Measurements from ENCODE around the gene SNRPD2. TPM values are rescaled to one million over a fixed set of nuclear protein-coding genes. Genes with fewer than 3 reads are reported as not detected.

The SNRPD2 gene
- total RNA-seq, 2 experiments from 2014 or later, result 634 to 652 TPM

DNA sequence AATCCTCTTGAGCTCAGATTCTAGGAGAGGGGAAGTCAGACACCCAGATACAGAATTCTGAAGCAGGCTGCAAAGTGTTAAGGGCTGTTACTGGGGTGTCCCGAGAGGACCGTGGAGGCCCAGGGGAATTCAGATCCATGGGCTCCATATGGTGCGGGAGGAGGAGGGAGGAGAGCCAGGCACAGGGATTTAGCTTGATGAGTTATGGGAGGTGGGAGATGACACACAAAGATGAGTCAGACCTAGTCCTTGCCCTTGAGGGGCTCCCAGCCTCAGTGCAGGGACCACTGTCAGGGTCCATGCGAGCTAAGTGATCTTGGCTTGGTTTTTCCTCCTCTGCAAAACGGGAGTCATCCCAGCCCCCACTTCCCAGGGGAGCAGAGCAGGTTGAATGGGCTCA, 38.1 kb downstream of the SNRPD2 start:
- ATAC-seq (no peak), DNase-seq (no peak)
- Mint-ChIP-seq H3K36me3 (ENCODE audit: low read depth) (no peaks in the 10 kb centered on the region), H3K27ac (no peak overlapping the region), H3K4me1 (ENCODE audit: low read depth) (no peaks in the 10 kb centered on the region), H3K27me3 (ENCODE audit: low read depth) (peaks cover 1% of the 10 kb centered on the region), H3K9me3 (ENCODE audit: insufficient read depth) (no peaks in the 10 kb centered on the region), H3K4me3 (no peak overlapping the region)
- ChIA-PET CTCF (no interaction called here), POLR2A (interaction anchor here (0.6 kb wide), 1 partner anchor 38 kb away, joined by 3 read pairs; the partner anchor contains the start of gene SNRPD2)

DNA sequence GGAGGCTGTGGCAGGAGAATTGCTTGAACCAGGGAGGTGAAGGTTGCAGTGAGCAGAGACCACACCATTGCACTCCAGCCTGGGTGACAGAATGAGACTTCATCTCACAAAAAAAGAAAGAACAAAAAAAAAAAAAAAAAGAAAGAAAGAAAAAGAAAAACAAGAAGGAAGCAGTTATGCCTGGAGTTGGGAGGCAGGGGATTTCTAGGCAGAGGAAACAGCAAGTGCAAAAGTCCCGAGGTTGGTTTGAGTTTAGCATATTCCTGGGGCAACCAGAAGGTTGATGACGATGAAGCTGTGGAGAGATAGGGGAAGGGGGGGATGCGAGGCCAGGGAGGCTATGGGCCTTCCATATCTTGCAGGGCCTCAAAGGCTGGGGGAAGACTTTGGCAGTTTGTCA, 41.0 kb downstream of the SNRPD2 start:
- no peaks in the 10 kb centered on the region for H3K27me3 Mint-ChIP-seq (ENCODE audit: low read depth)
- POLR2A ChIA-PET, result no interaction called here
- CTCF ChIA-PET, result no interaction called here

DNA sequence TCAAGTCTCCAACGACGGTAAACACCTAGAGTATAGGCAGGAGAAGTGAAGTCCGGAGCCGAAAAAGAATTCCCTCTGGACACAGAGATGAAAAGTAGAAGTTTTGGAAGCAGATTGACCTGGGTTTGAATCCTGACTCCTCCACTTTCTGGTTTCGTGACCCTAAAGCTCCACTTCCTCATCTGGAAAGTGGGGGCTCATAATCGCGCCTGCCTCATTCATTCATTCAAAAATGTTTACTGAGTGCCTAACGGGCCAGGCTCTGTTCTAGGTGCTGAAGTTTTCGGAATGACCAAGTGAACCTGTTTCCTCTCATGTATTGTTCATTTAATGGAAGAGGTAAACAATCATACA, 45.4 kb downstream of the SNRPD2 start:
- H3K4me3 Mint-ChIP-seq, result peak overlapping the region; percentile 76
- no peak for DNase-seq
- no peaks in the 10 kb centered on the region for H3K36me3 Mint-ChIP-seq (ENCODE audit: low read depth)
- no peak for ATAC-seq
- peaks cover 41% of the 10 kb centered on the region for H3K4me1 Mint-ChIP-seq (ENCODE audit: low read depth)
- peak overlapping the region; percentile 48 for H3K27ac Mint-ChIP-seq
- ChIA-PET CTCF (interaction anchor here (0.7 to 2.1 kb wide), 12 partner anchors 10 to 242 kb away, joined by 3 to 18 read pairs (median 6); partner anchors contain the start of genes GIPR, QPCTL and SNRPD2), POLR2A (interaction anchor here (0.8 to 0.9 kb wide), 2 partner anchors 28 to 71 kb away, joined by 3 to 4 read pairs; no protein-coding TSS in a partner anchor)
- peaks cover 2% of the 10 kb centered on the region for H3K27me3 Mint-ChIP-seq (ENCODE audit: low read depth)
- no peaks in the 10 kb centered on the region for H3K9me3 Mint-ChIP-seq (ENCODE audit: insufficient read depth)

More for the DNA sequence above, 41.0 kb downstream of the SNRPD2 start:
- Mint-ChIP-seq H3K9me3 (ENCODE audit: insufficient read depth) (no peaks in the 10 kb centered on the region), H3K27ac (no peak overlapping the region), H3K4me1 (ENCODE audit: low read depth) (peaks cover 8% of the 10 kb centered on the region), H3K36me3 (ENCODE audit: low read depth) (no peaks in the 10 kb centered on the region), H3K4me3 (no peak overlapping the region)
- ATAC-seq (no peak), DNase-seq (no peak)

DNA sequence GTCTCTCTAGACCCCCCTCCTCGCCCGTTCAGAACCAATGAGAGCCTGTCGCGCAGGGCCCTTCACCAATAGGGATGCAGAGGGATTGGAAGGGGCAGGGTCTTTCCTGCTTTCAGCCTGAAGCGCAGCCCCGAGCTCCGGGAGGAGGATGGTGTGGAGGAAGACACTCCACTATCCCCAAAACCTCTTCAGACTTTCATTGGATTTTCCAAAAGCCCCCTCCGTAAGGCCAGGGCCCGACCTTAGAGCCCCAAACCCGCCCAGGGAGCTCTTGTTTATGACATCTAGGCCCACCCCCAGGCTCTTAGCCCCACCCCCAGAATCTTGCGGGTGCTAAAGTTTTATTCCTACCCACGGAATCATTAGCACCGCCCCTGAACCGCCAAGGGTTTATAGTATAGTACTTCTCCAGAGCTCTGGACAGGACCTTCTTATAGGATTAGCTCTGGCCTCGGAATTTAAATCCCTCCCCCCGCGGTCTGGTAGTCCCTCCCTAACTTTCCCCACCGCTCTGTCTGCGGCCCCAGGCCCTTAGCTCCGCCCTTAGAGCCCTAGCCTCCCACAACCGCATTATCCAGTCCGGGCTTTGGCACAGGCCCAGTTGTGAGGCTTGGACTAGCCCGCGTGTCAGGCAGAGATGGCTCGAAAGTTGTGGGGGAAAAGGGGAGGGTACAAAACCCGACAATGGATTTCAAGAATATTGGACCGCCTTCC, 46.0 kb downstream of the SNRPD2 start:
- ATAC-seq, result peak; percentile 59
- H3K4me1 Mint-ChIP-seq (ENCODE audit: low read depth), result peaks cover 47% of the 10 kb centered on the region
- H3K27ac Mint-ChIP-seq, result peak overlapping the region; percentile 64
- DNase-seq, result peak; percentile 87
- H3K4me3 Mint-ChIP-seq, result peak overlapping the region; percentile 76
- CTCF ChIA-PET, result interaction anchor here (0.7 to 2.1 kb wide), 12 partner anchors 10 to 242 kb away, joined by 3 to 18 read pairs (median 6); partner anchors contain the start of genes GIPR, QPCTL and SNRPD2
- peaks cover 2% of the 10 kb centered on the region for H3K27me3 Mint-ChIP-seq (ENCODE audit: low read depth)
- no peaks in the 10 kb centered on the region for H3K9me3 Mint-ChIP-seq (ENCODE audit: insufficient read depth)
- POLR2A ChIA-PET, result interaction anchor here (0.8 to 0.9 kb wide), 2 partner anchors 29 to 72 kb away, joined by 3 to 4 read pairs; no protein-coding TSS in a partner anchor
- H3K36me3 Mint-ChIP-seq (ENCODE audit: low read depth), result peaks cover 1% of the 10 kb centered on the region

DNA sequence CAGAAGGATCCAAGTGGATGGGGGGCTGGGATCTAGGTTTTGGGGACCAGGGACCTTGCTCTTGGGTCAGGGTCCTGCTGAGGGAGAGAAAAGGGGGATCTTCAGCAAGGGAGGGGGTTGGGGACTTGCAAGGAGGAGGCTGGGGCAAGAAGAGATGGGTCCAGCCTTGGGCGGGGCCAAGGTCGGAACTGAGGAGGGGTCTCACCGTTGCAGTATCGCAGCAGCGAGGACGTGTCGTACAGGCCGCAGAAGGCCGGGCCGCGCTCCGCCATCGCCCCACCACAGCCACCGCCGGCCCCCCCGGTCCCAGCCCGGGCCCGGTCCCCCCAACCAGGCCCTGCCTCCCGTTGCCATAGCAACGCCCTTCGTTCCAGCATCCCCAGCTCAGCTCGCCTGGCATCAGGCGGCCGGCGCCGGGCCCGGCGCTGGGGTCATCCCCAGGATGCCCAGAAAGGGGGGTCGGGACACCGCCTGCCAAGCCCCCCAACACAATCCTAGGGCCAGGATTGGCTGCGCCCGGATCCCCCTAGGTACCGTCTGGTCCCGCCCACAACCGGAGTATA, 46.6 kb downstream of the SNRPD2 start:
- Mint-ChIP-seq H3K4me3 (peak overlapping the region; percentile 76), H3K27me3 (ENCODE audit: low read depth) (peaks cover 2% of the 10 kb centered on the region), H3K36me3 (ENCODE audit: low read depth) (peaks cover 3% of the 10 kb centered on the region), H3K9me3 (ENCODE audit: insufficient read depth) (no peaks in the 10 kb centered on the region), H3K27ac (no peak overlapping the region), H3K4me1 (ENCODE audit: low read depth) (peaks cover 52% of the 10 kb centered on the region)
- DNase-seq (no peak), ATAC-seq (no peak)
- CTCF ChIA-PET, result interaction anchor here (0.9 to 2.1 kb wide), 10 partner anchors 14 to 241 kb away, joined by 3 to 18 read pairs (median 6); partner anchors contain the start of genes GIPR, QPCTL and SNRPD2
- POLR2A ChIA-PET, result interaction anchor here (0.8 kb wide), 1 partner anchor 29 kb away, joined by 3 read pairs; no protein-coding TSS in a partner anchor

DNA sequence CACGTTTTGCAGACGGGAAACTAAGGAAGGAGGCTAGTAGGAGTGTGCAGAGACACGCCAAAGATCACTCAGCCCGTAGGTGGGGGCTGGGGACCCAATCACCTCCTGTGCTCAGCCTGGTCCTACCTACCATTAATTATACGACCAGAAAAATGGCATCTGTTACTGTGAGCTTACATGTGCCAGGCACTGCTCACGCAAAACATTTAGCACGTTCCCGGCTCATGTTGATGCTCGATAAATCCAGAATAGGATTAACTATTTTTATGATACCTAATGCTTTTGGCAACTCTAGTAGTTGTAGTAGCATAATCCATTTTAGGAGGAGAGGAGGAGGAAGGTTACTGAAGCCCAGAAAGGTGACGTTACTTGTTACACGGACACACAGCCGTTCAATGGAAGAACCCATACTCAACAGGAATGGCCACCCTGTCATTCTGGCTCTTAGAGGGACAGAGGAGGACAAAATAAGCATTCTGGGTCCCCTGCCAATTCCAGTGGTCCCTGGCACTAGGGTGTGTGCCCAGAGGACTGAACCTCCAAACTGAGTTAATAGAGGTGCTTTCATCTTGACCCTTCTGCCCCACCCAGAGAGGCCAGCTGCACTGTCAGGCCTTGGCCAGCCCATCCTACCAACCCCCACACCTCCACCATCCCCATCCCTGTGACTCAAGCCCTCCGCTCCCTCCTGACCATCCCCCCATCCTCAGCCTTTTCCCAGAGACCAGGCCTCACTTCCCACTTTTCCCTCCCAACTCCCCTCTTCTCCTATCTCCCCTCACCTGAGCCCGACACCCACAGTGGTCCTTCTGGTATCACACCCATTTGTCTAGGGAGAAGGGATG, 47.6 kb downstream of the SNRPD2 start:
- ChIA-PET POLR2A (no interaction called here), CTCF (interaction anchor here (0.6 to 7.2 kb wide), 13 partner anchors 24 to 166 kb away, joined by 3 to 47 read pairs (median 13); partner anchors contain the start of genes GIPR, GPR4 and QPCTL)
- Mint-ChIP-seq H3K36me3 (ENCODE audit: low read depth) (peaks cover 3% of the 10 kb centered on the region), H3K9me3 (ENCODE audit: insufficient read depth) (no peaks in the 10 kb centered on the region), H3K27ac (no peak overlapping the region), H3K4me1 (ENCODE audit: low read depth) (peaks cover 57% of the 10 kb centered on the region), H3K27me3 (ENCODE audit: low read depth) (peaks cover 2% of the 10 kb centered on the region), H3K4me3 (no peak overlapping the region)
- DNase-seq, result no peak
- no peak for ATAC-seq

DNA sequence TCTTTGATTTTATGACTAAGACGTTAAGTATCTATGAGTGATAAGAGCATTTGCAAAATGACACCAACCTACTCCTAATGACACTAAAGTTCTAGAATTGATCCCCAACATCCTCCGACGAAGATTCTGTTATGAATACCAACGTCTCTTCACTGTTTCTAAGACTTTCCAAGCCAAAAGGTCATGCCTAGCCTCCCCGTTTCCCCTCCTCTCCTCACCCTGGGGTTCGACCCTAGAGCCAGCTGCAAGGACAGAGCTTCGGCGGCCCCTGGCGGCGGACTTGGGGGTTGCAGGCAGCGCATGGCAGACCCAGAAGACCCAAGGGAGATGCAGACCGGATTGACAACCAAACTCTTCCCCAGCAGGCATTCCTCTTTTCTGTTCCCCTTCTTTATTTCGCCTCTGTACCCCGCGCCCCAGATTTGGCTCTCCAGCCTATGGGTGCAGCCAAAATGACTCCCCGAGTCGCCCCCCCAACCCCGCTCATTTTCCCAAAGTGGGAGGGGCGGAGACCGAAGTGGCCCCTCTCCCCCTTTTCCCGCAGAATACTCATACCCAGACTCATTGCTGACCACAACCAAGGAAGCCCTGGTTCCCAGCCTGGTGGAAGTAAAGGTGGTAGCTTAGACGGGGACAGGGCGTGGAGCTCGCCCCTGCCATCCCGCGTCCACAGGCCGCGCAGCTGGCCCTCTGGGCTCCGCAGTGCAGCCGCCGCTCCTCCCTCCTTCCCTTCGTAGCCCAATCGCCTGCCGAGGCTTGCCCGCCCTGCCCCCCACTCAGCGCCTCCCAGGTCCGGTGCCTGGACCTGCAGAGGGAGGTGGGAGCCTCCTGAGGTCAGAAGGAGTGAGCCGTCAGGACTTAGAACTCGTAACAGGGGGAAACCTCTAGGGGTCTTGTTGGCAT, 48.5 kb downstream of the SNRPD2 start:
- peaks cover 2% of the 10 kb centered on the region for H3K27me3 Mint-ChIP-seq (ENCODE audit: low read depth)
- H3K4me3 Mint-ChIP-seq, result peak overlapping the region; percentile 54
- DNase-seq (peak; percentile 93), ATAC-seq (peak; percentile 12)
- H3K27ac Mint-ChIP-seq, result peak overlapping the region; percentile 87
- H3K36me3 Mint-ChIP-seq (ENCODE audit: low read depth), result peaks cover 10% of the 10 kb centered on the region
- peaks cover 65% of the 10 kb centered on the region for H3K4me1 Mint-ChIP-seq (ENCODE audit: low read depth)
- ChIA-PET CTCF (interaction anchor here (0.6 to 7.2 kb wide), 28 partner anchors 9 to 219 kb away, joined by 3 to 47 read pairs (median 6); partner anchors contain the start of genes ERCC1, GIPR, GPR4 and PPM1N), POLR2A (interaction anchor here (0.7 to 1.1 kb wide), 2 partner anchors 43 to 74 kb away, joined by 3 to 4 read pairs; no protein-coding TSS in a partner anchor)
- no peaks in the 10 kb centered on the region for H3K9me3 Mint-ChIP-seq (ENCODE audit: insufficient read depth)

DNA sequence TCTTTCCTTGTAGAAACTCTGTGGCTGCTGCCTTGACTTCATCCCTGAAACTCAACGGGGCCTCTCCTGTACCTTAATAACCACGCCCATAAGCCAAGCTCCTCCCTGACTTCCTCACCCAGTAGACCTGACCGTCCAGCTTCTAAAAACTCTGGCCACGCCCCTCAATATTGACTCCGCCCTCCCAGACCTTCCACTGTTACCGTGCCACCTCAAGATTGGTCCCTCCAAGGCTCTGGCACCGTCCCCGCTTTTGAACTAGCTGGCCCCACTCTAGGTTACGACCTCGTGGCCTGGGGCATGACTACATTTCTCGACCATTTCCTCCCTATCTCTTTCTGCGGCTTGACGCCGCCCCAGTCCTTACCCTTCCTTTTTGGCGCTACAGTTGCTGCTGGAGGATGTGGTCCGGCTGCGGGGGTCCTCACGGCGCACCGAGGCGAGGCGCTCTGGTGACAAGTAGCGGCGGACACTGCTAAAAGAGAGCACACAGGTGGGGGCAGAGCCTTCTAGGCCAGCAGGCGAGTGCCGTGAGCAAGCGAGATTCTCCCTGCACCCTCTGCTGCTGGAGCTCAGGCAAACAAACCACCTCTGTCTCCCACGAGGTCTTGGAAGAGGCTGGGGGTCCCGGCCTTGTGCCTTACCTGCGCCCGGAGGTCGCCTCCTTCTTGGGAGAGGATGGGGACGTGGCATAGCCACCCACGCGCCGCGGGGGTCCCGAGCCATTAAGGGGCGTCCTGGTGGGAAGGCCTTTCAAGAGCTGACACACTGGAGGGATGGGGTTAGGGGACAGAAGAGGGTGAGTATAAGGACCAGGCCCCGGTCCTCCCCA, 50.3 kb downstream of the SNRPD2 start:
- ATAC-seq (peak; percentile 47), DNase-seq (peak; percentile 95)
- peaks cover 2% of the 10 kb centered on the region for H3K27me3 Mint-ChIP-seq (ENCODE audit: low read depth)
- POLR2A ChIA-PET, result interaction anchor here (0.7 to 2.0 kb wide), 13 partner anchors 11 to 163 kb away, joined by 3 to 10 read pairs (median 4); partner anchors contain the start of genes GIPR and QPCTL
- H3K4me3 Mint-ChIP-seq, result peak overlapping the region; percentile 92
- H3K9me3 Mint-ChIP-seq (ENCODE audit: insufficient read depth), result no peaks in the 10 kb centered on the region
- peak overlapping the region; percentile 99 for H3K27ac Mint-ChIP-seq
- peaks cover 15% of the 10 kb centered on the region for H3K36me3 Mint-ChIP-seq (ENCODE audit: low read depth)
- peaks cover 68% of the 10 kb centered on the region for H3K4me1 Mint-ChIP-seq (ENCODE audit: low read depth)
- CTCF ChIA-PET, result interaction anchor here (0.6 to 7.2 kb wide), 44 partner anchors 7 to 237 kb away, joined by 3 to 47 read pairs (median 5); partner anchors contain the start of genes ERCC1, GIPR, GPR4 and OPA3

DNA sequence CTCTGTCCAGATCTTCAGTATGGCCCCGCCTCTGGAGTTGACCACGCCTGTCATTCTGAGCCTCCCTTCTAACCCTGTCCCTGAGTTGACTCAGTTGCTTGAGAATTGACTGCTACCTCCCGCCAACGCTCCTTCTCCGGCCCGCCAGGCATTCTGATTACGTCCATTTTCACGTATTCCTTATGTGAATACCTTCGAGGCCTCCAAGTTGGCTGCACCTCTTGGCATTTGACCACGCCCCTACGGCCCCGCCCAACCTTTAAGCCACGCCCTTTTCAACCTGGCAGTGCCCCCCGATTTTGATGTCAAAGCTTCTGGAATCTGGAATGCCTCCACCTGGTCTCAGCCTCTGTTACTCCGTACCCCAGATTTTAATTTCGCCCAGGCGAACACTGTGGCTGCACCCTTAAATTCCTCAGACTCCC, 50.9 kb downstream of the SNRPD2 start:
- Mint-ChIP-seq H3K9me3 (ENCODE audit: insufficient read depth) (no peaks in the 10 kb centered on the region), H3K27ac (peak overlapping the region; percentile 99), H3K36me3 (ENCODE audit: low read depth) (peaks cover 15% of the 10 kb centered on the region), H3K4me3 (peak overlapping the region; percentile 92), H3K27me3 (ENCODE audit: low read depth) (peaks cover 2% of the 10 kb centered on the region), H3K4me1 (ENCODE audit: low read depth) (peaks cover 61% of the 10 kb centered on the region)
- CTCF ChIA-PET, result interaction anchor here (0.7 to 7.2 kb wide), 19 partner anchors 10 to 201 kb away, joined by 3 to 47 read pairs (median 14); partner anchors contain the start of genes GIPR, GPR4, QPCTL and SNRPD2
- peak; percentile 75 for DNase-seq
- POLR2A ChIA-PET, result interaction anchor here (0.9 to 2.0 kb wide), 6 partner anchors 10 to 132 kb away, joined by 3 to 10 read pairs (median 5); no protein-coding TSS in a partner anchor
- ATAC-seq, result no peak

Data from activated CD8-positive, alpha-beta T cell treated with anti-CD3 and anti-CD28 coated beads, Interleukin-2, amount 10 ng/mL, durations not matched to agents 7 days and 5 days (primary cell).